Putamen (tissue), 1 donor: ENCODE data around the gene FBLN5.
"Not testable (repeated sequence)": the region's sequence is repeated elsewhere in the genome, so short reads cannot be mapped to it uniquely, and the experiment has no call there.

Experiments used
- DNase-seq: peaks from one replicate; pipeline ENCODE4 v3.0.0-alpha.2; 2016; ENCODE audit warnings: low spot score

The FBLN5 gene

GRCh38 chr14:91884664-91885063, 62.8 kb downstream of the FBLN5 start:
- no peak for DNase-seq

GRCh38 chr14:91883753-91884152, 63.7 kb downstream of the FBLN5 start:
- DNase-seq: no peak

DNA sequence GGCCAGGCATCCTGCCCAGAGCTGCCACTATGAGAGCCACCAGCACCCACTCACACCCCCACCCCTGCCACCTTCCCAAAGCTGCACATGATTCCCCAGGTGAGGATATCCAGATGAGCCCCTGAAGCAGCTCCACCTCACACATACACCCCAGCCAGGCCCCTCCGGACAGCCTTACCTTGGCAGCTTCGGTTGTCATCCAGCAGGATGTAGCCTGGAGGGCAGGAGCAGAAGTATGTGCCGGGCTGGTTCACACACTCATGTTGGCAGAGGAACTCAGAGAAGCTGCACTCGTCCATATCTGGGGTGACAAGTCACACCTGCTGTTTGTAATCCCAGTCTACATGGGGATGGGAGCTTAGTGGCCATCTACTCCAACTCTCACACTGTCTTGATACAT, 64.7 kb downstream of the FBLN5 start:
- no peak for DNase-seq

DNA sequence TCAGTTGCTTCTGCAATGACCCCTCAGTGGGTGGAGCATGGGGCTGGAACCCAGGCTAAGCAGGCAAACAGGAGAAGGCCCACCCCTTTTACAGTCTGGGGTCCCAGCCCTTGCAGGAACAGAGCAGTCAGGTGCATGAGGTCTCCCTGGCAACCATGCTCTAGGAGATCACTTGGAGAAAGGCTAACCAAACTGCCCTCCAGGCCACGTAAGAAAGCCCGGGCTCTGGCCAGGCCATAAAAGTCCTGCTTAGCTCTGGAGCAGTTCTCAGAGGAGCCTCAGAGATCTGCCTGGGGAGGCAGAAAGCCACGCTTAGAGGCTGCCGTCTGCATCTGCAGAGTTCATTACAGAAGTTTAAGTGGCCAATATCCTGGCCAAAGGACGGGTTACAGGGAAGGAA, 65.1 kb downstream of the FBLN5 start:
- DNase-seq: no peak

GRCh38 chr14:91879196-91879595, 68.3 kb downstream of the FBLN5 start:
- DNase-seq: no peak

- DNase-seq: no peak
Measured at GRCh38 chr14:91878274-91878673, 69.2 kb downstream of the FBLN5 start.

- DNase-seq: no peak
Measured at GRCh38 chr14:91877376-91877915, 70.0 kb downstream of the FBLN5 start.

- DNase-seq: no peak
Measured at GRCh38 chr14:91876492-91876891, 71.0 kb downstream of the FBLN5 start.

DNA sequence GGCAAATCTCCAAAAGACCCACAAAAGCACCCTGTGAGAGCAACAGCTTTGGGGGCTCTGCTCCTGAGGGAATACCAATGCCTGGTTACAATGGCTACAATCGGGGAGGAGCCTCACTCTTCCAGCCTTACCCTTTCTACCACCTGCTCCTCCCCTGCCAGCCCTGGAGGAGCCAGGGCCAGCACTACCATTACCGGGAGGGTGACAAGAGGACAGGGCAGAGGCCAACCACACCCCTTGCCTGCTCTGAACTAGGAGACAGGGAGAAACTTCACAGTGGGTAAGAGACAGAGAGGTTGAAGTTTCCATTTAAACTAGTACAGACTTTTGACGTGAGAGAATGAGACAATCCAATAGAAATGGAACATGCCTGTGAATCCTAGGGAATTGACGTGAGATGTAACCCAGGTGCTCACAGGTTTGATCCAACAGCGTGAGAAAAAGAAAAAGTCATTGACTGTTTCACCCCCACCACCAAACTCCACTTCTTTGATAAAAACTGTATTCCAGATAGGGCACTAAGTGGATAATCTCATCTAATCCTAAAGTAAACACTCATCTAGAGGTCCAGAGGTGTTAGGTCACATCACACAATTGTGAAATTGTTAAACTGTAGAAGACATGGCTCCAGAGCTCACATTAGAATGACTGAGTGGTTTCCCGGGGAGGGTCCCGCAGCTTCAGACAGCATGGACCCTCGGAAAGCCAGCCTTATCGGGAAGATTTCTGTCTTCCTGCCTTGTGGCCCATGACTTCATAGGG, 71.8 kb downstream of the FBLN5 start:
- no peak for DNase-seq

DNA sequence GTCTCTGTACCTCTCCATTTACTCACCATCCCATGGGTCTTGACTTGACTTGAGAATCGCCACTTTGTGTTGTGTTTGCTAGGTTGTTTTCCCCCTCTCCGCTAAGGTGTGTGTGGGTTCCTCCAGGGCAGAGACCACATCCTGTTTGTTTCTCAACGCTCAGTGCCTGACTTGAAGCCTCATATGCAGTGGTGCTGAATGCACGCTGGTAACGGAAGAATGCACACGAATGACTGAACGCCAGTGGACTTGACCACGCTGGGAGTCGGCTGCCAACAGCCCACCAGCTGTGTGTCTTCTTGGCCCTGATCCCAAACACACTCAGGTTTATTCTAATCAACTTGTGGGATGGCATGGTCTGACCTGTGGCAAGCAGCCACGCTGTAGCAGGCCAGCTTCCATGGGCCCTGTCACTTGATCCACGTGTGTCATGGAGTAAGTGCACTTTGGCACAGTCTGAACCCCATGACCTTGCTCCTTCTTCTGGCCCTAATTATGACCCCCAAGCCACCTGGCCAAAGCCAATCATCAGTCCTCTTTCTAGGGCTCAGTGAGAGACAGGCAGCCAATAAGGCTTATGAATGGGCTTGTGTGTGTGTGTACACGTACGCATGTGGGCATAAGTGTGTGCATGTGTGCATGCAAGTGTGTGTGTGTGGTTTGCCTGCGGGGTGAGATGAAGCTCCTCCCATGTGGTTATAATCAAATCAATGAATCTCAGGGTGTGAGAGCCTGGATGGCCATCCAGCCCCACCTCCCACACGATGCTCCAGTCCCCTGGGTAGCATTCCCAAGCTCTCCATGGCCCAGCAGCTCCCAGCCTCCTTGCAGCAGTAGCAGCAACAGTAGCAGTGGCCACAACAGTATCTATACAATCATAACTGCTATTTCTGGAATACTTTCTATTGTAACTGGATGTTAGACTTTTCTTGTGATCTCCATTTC, 73.8 kb downstream of the FBLN5 start:
- DNase-seq: no peak

- no peak for DNase-seq
Measured at GRCh38 chr14:91872517-91873470, 74.7 kb downstream of the FBLN5 start.

DNA sequence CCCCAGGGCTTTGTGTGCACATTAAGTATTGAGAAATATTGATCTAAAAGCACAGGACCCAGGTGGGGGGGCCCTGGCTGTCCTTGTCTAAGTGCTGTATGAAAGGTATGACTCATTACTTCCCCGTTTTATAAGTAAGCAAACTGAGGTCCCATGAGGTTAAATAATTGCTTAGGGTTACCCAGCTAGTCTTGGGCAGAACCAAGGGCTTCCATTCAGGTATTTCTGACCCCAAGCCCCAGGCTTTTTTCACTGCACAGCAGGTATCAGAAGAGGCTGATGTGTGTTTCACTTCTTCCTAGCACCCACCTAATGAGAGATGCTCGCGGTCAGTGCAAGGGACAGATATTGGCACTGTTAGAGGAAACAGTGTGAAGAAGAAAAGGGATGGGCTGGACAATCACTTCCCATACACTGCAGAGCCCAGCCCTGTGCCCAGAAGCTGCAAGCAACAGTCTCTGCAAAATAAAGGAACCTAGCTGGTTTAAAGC, 75.4 kb downstream of the FBLN5 start:
- no peak for DNase-seq

- not testable (repeated sequence) for DNase-seq
Measured at GRCh38 chr14:91871401-91871800, 76.1 kb downstream of the FBLN5 start.

- no peak for DNase-seq
Measured at GRCh38 chr14:91870890-91871289, 76.6 kb downstream of the FBLN5 start.

DNA sequence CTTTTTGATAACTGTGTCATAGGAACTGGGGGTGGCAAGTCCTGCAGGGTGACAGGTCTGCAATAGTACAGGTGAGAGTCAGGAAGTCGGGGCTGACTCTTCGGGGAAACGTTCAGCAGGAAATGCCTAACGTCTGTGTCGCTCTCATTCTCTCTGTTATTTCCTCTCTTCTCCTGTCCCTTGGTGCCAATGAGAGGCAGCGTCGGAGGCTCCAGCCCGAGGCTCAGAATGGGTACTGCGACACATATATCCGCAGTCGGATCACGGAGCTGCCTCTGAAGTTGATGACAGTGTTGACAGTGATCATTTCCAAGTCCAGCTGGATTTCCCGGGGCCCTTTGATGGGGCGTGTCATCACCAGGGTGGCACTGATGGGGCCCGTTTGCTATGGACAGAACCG, 77.5 kb downstream of the FBLN5 start:
- no peak for DNase-seq

- no peak for DNase-seq
Measured at GRCh38 chr14:91869556-91869955, 77.9 kb downstream of the FBLN5 start.

DNA sequence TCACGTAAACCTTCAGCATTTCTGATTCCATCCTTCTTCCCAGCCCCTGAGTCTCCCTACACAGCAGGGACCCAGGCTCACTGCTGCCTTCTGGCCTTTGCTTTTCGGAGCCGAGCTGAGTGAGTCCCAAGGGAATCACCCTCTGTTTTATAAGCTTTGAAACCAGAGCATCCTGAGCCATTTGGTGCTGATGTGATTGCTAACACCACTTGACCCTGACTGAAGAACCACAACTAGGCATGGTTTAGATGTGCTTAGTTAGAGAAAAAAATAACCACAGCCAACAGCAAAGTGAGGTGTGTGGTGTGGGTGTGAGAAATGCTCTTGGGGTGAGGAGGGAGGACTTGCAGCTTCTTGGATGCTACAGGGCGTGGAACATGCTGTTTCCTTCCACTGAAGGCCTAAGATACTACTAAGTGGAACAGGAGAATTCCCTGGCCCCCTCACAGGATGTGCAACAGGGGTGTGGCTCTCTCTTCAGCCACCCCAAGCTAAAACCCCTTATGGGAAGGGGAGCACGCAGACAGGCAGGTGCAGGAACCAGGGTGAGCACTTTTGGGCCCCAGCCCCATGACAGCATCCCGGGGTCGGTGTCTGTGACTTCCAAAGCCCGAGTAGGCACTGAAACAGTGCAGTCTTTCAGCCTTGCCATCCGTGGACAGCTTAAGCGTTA, 80.0 kb downstream of the FBLN5 start, which contains the start of gene TC2N:
Gene TC2N (minus strand): TSS at position 221 of the 673 bp plus-strand sequence. CDS start 53,767 bp downstream, outside the sequence.
- no peak for DNase-seq

GRCh38 chr14:91866511-91867295, 80.8 kb downstream of the FBLN5 start:
- no peak for DNase-seq

- DNase-seq: no peak
Measured at GRCh38 chr14:91866061-91866460, 81.4 kb downstream of the FBLN5 start.

DNA sequence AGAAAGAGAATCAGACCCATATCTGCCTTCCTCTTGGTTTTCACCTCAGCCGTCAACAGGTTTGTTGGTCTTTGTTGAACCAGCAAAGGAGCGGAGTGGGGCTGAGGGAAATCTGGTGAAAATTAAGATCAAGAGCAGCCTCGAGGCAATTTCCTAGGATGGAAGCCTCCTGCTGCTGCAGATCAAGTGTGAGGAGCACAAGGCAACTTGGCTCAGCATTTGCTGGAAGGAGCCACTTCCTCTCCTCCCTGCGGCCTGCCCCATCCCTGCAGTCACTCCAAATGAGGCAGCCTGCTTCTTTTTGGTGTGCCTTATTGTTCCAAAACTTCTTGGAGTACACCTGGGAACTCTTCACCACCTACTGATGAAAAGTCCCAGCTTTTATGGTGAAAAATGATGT, 85.1 kb downstream of the FBLN5 start:
- DNase-seq: no peak
